Vein endothelial cell (primary cell): ENCODE measurements around the gene THAP3. TPM values are rescaled to one million over a fixed set of nuclear protein-coding genes. Genes with fewer than 3 reads are reported as not detected.

Source experiments
- total RNA-seq: library from RNA; depleted of rRNA; stranded (reverse); fragments of >200 nt; gene quantifications from 2 replicates; pipeline ENCODE4 v1.2.3, GENCODE V29; 2012

THAP3 gene
- total RNA-seq: 11.6 and 13.7 TPM in 2 replicates

GRCh38 chr1:6624710-6625583 lies at the start of gene THAP3:
TSS of gene THAP3 (plus strand) at chr1:6624868. CDS start at chr1:6625219, 351 bp downstream.

GRCh38 chr1:6579374-6580118 lies 45.1 kb upstream of the THAP3 start, which contains the start of gene ZBTB48:
TSS of gene ZBTB48 (plus strand) at chr1:6579994. CDS start at chr1:6580610, 616 bp downstream.

GRCh38 chr1:6602669-6603237 lies 21.9 kb upstream of the THAP3 start, which contains the start of gene KLHL21:
TSS of gene KLHL21 (minus strand) at chr1:6602869. CDS start at chr1:6602817, 52 bp downstream.

GRCh38 chr1:6613361-6614018 lies 11.2 kb upstream of the THAP3 start, which contains the start of gene PHF13:
TSS of gene PHF13 (plus strand) at chr1:6613731. CDS start at chr1:6614067, 336 bp downstream.

Other genes with a start within 250 kb of the THAP3 start
- 21.2 and 27.7 TPM in 2 replicates for gene ACOT7, start 231.1 kb upstream of the THAP3 start, total RNA-seq
- gene HES2, start 204.9 kb upstream of the THAP3 start, total RNA-seq: 31.7 and 33.1 TPM in 2 replicates
- gene ESPN, start 200.1 kb upstream of the THAP3 start, total RNA-seq: 0.67 and 1.3 TPM in 2 replicates
- 17.0 and 18.9 TPM in 2 replicates for gene TNFRSF25, start 158.7 kb upstream of the THAP3 start, total RNA-seq
- 61.3 and 69.6 TPM in 2 replicates for gene PLEKHG5, start 133.2 kb upstream of the THAP3 start, total RNA-seq
- gene NOL9, start 70.4 kb upstream of the THAP3 start, total RNA-seq: 38.5 and 41.1 TPM in 2 replicates
- not detected in 2 replicates for gene TAS1R1, start 69.6 kb upstream of the THAP3 start, total RNA-seq
- 13.1 and 18.6 TPM in 2 replicates for gene ZBTB48, start 44.9 kb upstream of the THAP3 start, total RNA-seq
- gene KLHL21, start 22.0 kb upstream of the THAP3 start, total RNA-seq: 31.0 and 31.4 TPM in 2 replicates
- 11.4 and 14.0 TPM in 2 replicates for gene PHF13, start 11.1 kb upstream of the THAP3 start, total RNA-seq
- 42.1 and 45.4 TPM in 2 replicates for gene DNAJC11, start 76.9 kb downstream of the THAP3 start, total RNA-seq
- gene CAMTA1, start 160.6 kb downstream of the THAP3 start, total RNA-seq: 51.5 and 64.7 TPM in 2 replicates